Measurements from ENCODE around the gene SLC26A8. TPM values are rescaled to one million over a fixed set of nuclear protein-coding genes. Genes with fewer than 3 reads are reported as not detected.
"Not testable (repeated sequence)": the region's sequence is repeated elsewhere in the genome, so short reads cannot be mapped to it uniquely, and the experiment has no call there.

SLC26A8 gene
- total and polyA plus RNA-seq, 2 experiments from 2014 or later: 0.89 to 2.9 TPM

- H3K4me2 ChIP-seq: no peak overlapping the region
- H3K9me3 Mint-ChIP-seq: no peaks in the 10 kb centered on the region; the same call in 2 of the 3 replicates
- H3K79me2 ChIP-seq (replicated peaks; ENCODE audit: insufficient read depth): no peaks in the 10 kb centered on the region
- peak; percentile 82 for ATAC-seq
- no peak overlapping the region for H3K27ac Mint-ChIP-seq
- no peaks in the 10 kb centered on the region for H3K4me1 ChIP-seq (ENCODE audit: insufficient read depth)
- no peaks in the 10 kb centered on the region for H3K27me3 ChIP-seq (ENCODE audit: insufficient read depth)
- no peak overlapping the region for H2AFZ ChIP-seq
- no peaks in the 10 kb centered on the region for H3F3A ChIP-seq (replicated peaks; ENCODE audit: low read depth)
- no peak overlapping the region for H3K4me3 ChIP-seq
- DNase-seq (ENCODE audit: low spot score): peak; percentile 76
- no peaks in the 10 kb centered on the region for H4K20me1 ChIP-seq (replicated peaks; ENCODE audit: insufficient read depth)
- peaks cover 5% of the 10 kb centered on the region; the same call in 2 of the 3 replicates for H3K4me1 Mint-ChIP-seq
- no peak for TF ChIP-seq ZNF114 (CRISPR knock-in tag; IDR thresholded peaks at IDR 0.05)
- no peak for TF ChIP-seq JUNB (IDR thresholded peaks at IDR 0.05; ENCODE audit: unreplicated experiment)
- no peak for TF ChIP-seq POLR2AphosphoS5 (IDR thresholded peaks at IDR 0.05; ENCODE audit: low read depth)
- H3K4me3 Mint-ChIP-seq: no peak overlapping the region
- H3K9me2 ChIP-seq (ENCODE audit: insufficient read depth): peaks cover 2% of the 10 kb centered on the region; the same call in 1 of the 2 replicates
- no peaks in the 10 kb centered on the region for H3K27me3 Mint-ChIP-seq (ENCODE audit: insufficient read depth, low read depth, poor library complexity)
- H3K36me3 Mint-ChIP-seq (ENCODE audit: low read depth): no peaks in the 10 kb centered on the region
- no peaks in the 10 kb centered on the region for H3K36me3 ChIP-seq (ENCODE audit: insufficient read depth)
- H3K27ac ChIP-seq (ENCODE audit: low read depth): no peak overlapping the region
Observed at GRCh38 chr6:35993150-35993549, 31.3 kb downstream of the SLC26A8 start.

DNA sequence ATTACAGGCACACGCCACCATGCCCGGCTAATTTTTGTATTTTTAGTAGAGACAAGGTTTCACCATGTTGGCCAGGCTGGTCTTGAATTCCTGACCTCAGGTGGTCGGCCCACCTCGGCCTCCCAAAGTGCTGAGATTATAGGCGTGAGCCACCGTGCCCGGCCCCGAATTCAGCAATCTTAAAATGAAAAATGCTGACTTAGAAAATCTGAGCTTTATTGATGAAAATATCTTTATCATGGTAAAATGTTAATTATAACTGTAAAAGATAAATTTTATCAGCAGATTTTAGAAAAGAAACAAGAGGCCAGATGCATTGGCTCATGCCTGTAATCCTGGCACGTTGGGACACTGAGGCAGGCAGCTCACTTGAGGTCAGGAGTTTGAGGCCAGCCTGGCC is 36.4 kb downstream of the SLC26A8 start:
- not testable (repeated sequence) for H3K4me3 Mint-ChIP-seq; H2AFZ ChIP-seq; H3K9me3 Mint-ChIP-seq; H4K20me1 ChIP-seq (replicated peaks; ENCODE audit: insufficient read depth); H3K9me2 ChIP-seq (ENCODE audit: insufficient read depth); DNase-seq (ENCODE audit: low spot score); H3K27me3 Mint-ChIP-seq (ENCODE audit: insufficient read depth, low read depth, poor library complexity); H3K27me3 ChIP-seq (ENCODE audit: insufficient read depth); H3K4me1 ChIP-seq (ENCODE audit: insufficient read depth); H3K36me3 Mint-ChIP-seq (ENCODE audit: low read depth); H3K27ac ChIP-seq (ENCODE audit: low read depth); ATAC-seq; H3K79me2 ChIP-seq (replicated peaks; ENCODE audit: insufficient read depth); H3K4me3 ChIP-seq; H3K27ac Mint-ChIP-seq; H3K4me2 ChIP-seq; H3K36me3 ChIP-seq (ENCODE audit: insufficient read depth); H3F3A ChIP-seq (replicated peaks; ENCODE audit: low read depth)
- H3K4me1 Mint-ChIP-seq: peaks cover 13% of the 10 kb centered on the region

DNA sequence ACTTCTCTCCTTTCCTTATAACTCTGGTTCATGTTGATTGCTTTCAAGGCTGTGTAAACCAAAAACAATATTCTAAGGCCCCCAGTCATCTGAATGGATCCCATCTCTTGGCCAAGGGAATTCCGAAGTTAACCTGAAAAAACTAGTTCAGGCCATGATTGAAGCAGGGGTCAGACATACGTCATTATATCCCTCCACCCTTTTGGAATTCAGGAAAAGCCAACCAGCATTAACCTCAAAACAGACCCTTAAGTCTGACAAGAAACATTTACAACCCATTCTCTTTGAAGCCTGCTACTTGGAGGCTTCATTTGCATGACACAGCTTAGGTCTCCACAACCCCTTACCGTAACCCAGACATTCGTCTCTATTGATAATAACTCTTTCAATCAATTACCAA is 39.7 kb downstream of the SLC26A8 start:
- H3K4me3 Mint-ChIP-seq: no peak overlapping the region

More for the DNA sequence above, 39.7 kb downstream of the SLC26A8 start:
- H2AFZ ChIP-seq: no peak overlapping the region
- H3K79me2 ChIP-seq (replicated peaks; ENCODE audit: insufficient read depth): no peaks in the 10 kb centered on the region
- no peak overlapping the region for H3K27ac ChIP-seq (ENCODE audit: low read depth)
- H3K27me3 ChIP-seq (ENCODE audit: insufficient read depth): no peaks in the 10 kb centered on the region
- Mint-ChIP-seq H3K27ac (peak overlapping the region; percentile 56), H3K9me3 (no peaks in the 10 kb centered on the region), H3K27me3 (ENCODE audit: insufficient read depth, low read depth, poor library complexity) (no peaks in the 10 kb centered on the region), H3K4me1 (peaks cover 9% of the 10 kb centered on the region), H3K36me3 (ENCODE audit: low read depth) (no peaks in the 10 kb centered on the region)
- H3K4me1 ChIP-seq (ENCODE audit: insufficient read depth): peaks cover 8% of the 10 kb centered on the region
- ATAC-seq: peak; percentile 86
- H4K20me1 ChIP-seq (replicated peaks; ENCODE audit: insufficient read depth): no peaks in the 10 kb centered on the region
- peak overlapping the region; percentile 18; the same call in 1 of the 2 replicates for H3K4me2 ChIP-seq
- DNase-seq (ENCODE audit: low spot score): peak; percentile 72
- no peak for TF ChIP-seq STAT1 (IDR thresholded peaks at IDR 0.05; ENCODE audit: unreplicated experiment)
- TF ChIP-seq CREB1 (CRISPR knock-in tag; IDR thresholded peaks at IDR 0.05; ENCODE audit: low read depth): peak; percentile 37; the same call in 1 of the 2 replicates
- TF ChIP-seq, protein P1, sequence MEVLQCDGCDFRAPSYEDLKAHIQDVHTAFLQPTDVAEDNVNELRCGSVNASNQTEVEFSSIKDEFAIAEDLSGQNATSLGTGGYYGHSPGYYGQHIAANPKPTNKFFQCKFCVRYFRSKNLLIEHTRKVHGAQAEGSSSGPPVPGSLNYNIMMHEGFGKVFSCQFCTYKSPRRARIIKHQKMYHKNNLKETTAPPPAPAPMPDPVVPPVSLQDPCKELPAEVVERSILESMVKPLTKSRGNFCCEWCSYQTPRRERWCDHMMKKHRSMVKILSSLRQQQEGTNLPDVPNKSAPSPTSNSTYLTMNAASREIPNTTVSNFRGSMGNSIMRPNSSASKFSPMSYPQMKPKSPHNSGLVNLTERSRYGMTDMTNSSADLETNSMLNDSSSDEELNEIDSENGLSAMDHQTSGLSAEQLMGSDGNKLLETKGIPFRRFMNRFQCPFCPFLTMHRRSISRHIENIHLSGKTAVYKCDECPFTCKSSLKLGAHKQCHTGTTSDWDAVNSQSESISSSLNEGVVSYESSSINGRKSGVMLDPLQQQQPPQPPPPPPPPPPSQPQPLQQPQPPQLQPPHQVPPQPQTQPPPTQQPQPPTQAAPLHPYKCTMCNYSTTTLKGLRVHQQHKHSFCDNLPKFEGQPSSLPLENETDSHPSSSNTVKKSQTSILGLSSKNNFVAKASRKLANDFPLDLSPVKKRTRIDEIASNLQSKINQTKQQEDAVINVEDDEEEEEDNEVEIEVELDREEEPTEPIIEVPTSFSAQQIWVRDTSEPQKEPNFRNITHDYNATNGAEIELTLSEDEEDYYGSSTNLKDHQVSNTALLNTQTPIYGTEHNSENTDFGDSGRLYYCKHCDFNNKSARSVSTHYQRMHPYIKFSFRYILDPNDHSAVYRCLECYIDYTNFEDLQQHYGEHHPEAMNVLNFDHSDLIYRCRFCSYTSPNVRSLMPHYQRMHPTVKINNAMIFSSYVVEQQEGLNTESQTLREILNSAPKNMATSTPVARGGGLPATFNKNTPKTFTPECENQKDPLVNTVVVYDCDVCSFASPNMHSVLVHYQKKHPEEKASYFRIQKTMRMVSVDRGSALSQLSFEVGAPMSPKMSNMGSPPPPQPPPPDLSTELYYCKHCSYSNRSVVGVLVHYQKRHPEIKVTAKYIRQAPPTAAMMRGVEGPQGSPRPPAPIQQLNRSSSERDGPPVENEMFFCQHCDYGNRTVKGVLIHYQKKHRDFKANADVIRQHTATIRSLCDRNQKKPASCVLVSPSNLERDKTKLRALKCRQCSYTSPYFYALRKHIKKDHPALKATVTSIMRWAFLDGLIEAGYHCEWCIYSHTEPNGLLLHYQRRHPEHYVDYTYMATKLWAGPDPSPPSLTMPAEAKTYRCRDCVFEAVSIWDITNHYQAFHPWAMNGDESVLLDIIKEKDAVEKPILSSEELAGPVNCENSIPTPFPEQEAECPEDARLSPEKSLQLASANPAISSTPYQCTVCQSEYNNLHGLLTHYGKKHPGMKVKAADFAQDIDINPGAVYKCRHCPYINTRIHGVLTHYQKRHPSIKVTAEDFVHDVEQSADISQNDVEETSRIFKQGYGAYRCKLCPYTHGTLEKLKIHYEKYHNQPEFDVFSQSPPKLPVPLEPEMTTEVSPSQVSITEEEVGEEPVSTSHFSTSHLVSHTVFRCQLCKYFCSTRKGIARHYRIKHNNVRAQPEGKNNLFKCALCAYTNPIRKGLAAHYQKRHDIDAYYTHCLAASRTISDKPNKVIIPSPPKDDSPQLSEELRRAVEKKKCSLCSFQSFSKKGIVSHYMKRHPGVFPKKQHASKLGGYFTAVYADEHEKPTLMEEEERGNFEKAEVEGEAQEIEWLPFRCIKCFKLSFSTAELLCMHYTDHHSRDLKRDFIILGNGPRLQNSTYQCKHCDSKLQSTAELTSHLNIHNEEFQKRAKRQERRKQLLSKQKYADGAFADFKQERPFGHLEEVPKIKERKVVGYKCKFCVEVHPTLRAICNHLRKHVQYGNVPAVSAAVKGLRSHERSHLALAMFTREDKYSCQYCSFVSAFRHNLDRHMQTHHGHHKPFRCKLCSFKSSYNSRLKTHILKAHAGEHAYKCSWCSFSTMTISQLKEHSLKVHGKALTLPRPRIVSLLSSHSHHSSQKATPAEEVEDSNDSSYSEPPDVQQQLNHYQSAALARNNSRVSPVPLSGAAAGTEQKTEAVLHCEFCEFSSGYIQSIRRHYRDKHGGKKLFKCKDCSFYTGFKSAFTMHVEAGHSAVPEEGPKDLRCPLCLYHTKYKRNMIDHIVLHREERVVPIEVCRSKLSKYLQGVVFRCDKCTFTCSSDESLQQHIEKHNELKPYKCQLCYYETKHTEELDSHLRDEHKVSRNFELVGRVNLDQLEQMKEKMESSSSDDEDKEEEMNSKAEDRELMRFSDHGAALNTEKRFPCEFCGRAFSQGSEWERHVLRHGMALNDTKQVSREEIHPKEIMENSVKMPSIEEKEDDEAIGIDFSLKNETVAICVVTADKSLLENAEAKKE (CRISPR knock-in tag; IDR thresholded peaks at IDR 0.05): no peak
- TF ChIP-seq JUNB (IDR thresholded peaks at IDR 0.05; ENCODE audit: unreplicated experiment): no peak
- TF ChIP-seq NANOG (IDR thresholded peaks at IDR 0.05; ENCODE audit: borderline replicate concordance): no peak
- no peak overlapping the region for H3K4me3 ChIP-seq
- no peaks in the 10 kb centered on the region for H3F3A ChIP-seq (replicated peaks; ENCODE audit: low read depth)
- no peaks in the 10 kb centered on the region for H3K36me3 ChIP-seq (ENCODE audit: insufficient read depth)
- H3K9me2 ChIP-seq (ENCODE audit: insufficient read depth): no peaks in the 10 kb centered on the region

All from GM23338 (cell line).